HCT116 (cell line): Measurements from ENCODE around the gene COG5. TPM values are rescaled to one million over a fixed set of nuclear protein-coding genes. Genes with fewer than 3 reads are reported as not detected.

Experiments used
- ATAC-seq: fragments of 200-7000 bp; cut with Tn5 transposase; 2 replicates; pipeline ENCODE4 v1.9.1; 2020; ENCODE audit warnings: mild to moderate bottlenecking, moderate library complexity
- BruUV-seq: library from RNA; stranded (reverse); fragments of 400-500 nt; replicated peaks from 2 replicates; lab custom pipeline; 2021; lab: Mats Ljungman, UMichigan
- CTCF ChIA-PET: fragments of 300-600 bp; sonication (Branson Sonifier 250); formaldehyde crosslinking; loops from one replicate; lab custom pipeline; 2021; ENCODE audit warnings: antibody characterized with exemption; lab: Charles Lee
- POLR2A ChIA-PET: fragments of 300-600, 350-600 bp; sonication (Branson Sonifier 250); formaldehyde crosslinking; loops from one replicate; lab custom pipeline; 2021; ENCODE audit warnings: antibody characterized with exemption; lab: Charles Lee
- RAD21 ChIA-PET, 2 experiments: fragments of 300-600 bp; sonication (Branson Sonifier 250); formaldehyde crosslinking; loops; one replicate each; lab custom pipeline; 2023; ENCODE audit warnings: low total read pairs in 2 of 2; ENCODE audit not compliant: uncharacterized antibody in 2 of 2, unreplicated experiment in 2 of 2, low non-redundant PET in 1 of 2; lab: Charles Lee
- DNase-seq: peaks from one replicate; pipeline ENCODE4 v3.0.0-alpha.2; 2010; ENCODE audit warnings: low read depth, low spot score
- H2AFZ ChIP-seq: fragments of 200-600 bp; shearing (Covaris generic), sonication (generic); 2 replicates; pipeline ENCODE4 v1.6.1; 2017; ENCODE audit warnings: low read depth, mixed run types, mixed read lengths, antibody characterized with exemption, low read length; ENCODE audit not compliant: poor library complexity, severe bottlenecking
- H3K27ac ChIP-seq: 2 replicates; pipeline ENCODE4 v1.5.1; 2012; ENCODE audit warnings: low read depth, low read length
- H3K27me3 ChIP-seq: fragments of 200-600 bp; sonication (generic); 2 replicates; pipeline ENCODE4 v1.6.1; 2016; ENCODE audit warnings: mixed run types, low read length, mixed read lengths; ENCODE audit not compliant: insufficient read depth
- H3K36me3 ChIP-seq, 2 experiments: fragments of 200-500 bp in 1 of 2; fragments of 200-600 bp in 1 of 2; sonication (Bioruptor generic) in 1 of 2; sonication (generic) in 1 of 2; 2 replicates each; pipeline versions ENCODE4 v1.5.1 to v1.6.1; 2014 to 2016; ENCODE audit warnings: low read length in 2 of 2, inconsistent platforms in 1 of 2, mixed read lengths in 1 of 2, mixed run types in 1 of 2; ENCODE audit not compliant: insufficient read depth in 2 of 2, control insufficient read depth in 1 of 2
- H3K4me1 ChIP-seq, 2 experiments: fragments of 200-600 bp in 1 of 2; sonication (generic) in 1 of 2; 2 replicates each; pipeline versions ENCODE4 v1.5.1 to v1.6.1; 2012 to 2017; ENCODE audit warnings: low read length in 2 of 2, inconsistent platforms in 1 of 2, mild to moderate bottlenecking in 1 of 2, mixed read lengths in 1 of 2, mixed run types in 1 of 2, moderate library complexity in 1 of 2; ENCODE audit not compliant: insufficient read depth in 2 of 2, control insufficient read depth in 1 of 2
- H3K4me2 ChIP-seq: fragments of 200-600 bp; sonication (generic); 2 replicates; pipeline ENCODE4 v1.6.1; 2017; ENCODE audit warnings: mixed run types, low read length, mixed read lengths
- H3K4me3 ChIP-seq, 2 experiments: fragments of 200-600 bp in 1 of 2; sonication (generic) in 1 of 2; replicated peaks in 1 of 2; 2 replicates each; pipeline ENCODE4 v1.5.1; 2011 to 2016; ENCODE audit warnings: low read length in 2 of 2, control low read depth in 1 of 2, low read depth in 1 of 2, mild to moderate bottlenecking in 1 of 2, mixed read lengths in 1 of 2, mixed run types in 1 of 2
- H3K79me2 ChIP-seq: fragments of 200-600 bp; sonication (generic); 2 replicates; pipeline ENCODE4 v1.6.1; 2017; ENCODE audit warnings: mild to moderate bottlenecking, mixed run types, low read length, moderate library complexity, mixed read lengths; ENCODE audit not compliant: insufficient read depth
- H3K9ac ChIP-seq: fragments of 200-600 bp; sonication (generic); 2 replicates; pipeline ENCODE4 v1.6.1; 2016; ENCODE audit warnings: low read length, mixed read lengths
- H3K9me2 ChIP-seq: fragments of 200-600 bp; sonication (generic), shearing (Covaris generic); 2 replicates; pipeline ENCODE4 v1.6.1; 2017; ENCODE audit warnings: mixed run types, mild to moderate bottlenecking, moderate library complexity; ENCODE audit not compliant: insufficient read depth
- H3K9me3 ChIP-seq, 2 experiments: fragments of 200-500 bp in 1 of 2; fragments of 200-600 bp in 1 of 2; sonication (Bioruptor generic) in 1 of 2; sonication (generic) in 1 of 2; 2 replicates each; pipeline ENCODE4 v1.6.1; 2014 to 2017; ENCODE audit warnings: low read length in 2 of 2, mixed read lengths in 2 of 2, inconsistent platforms in 1 of 2, low read depth in 1 of 2, mild to moderate bottlenecking in 1 of 2, mixed run types in 1 of 2, moderate library complexity in 1 of 2; ENCODE audit not compliant: control insufficient read depth in 1 of 2, insufficient read depth in 1 of 2
- H4K20me1 ChIP-seq: fragments of 200-600 bp; sonication (generic), shearing (Covaris generic); 2 replicates; pipeline ENCODE4 v1.6.1; 2017; ENCODE audit warnings: mixed run types, mild to moderate bottlenecking, moderate library complexity; ENCODE audit not compliant: insufficient read depth
- EGR1 ChIP-seq: IDR thresholded peaks from 2 replicates; pipeline ENCODE4 v1.6.1; 2012; ENCODE audit warnings: low read depth
- EZH2 ChIP-seq: fragments of 200-600 bp; sonication (generic); IDR thresholded peaks from 2 replicates; pipeline ENCODE4 v1.6.1; 2017; ENCODE audit warnings: antibody characterized with exemption, mixed run types
- REST ChIP-seq: IDR thresholded peaks from 2 replicates; pipeline ENCODE4 v1.6.1; 2012; ENCODE audit warnings: low read depth
- YY1 ChIP-seq: IDR thresholded peaks from 2 replicates; pipeline ENCODE4 v1.6.1; 2011; ENCODE audit warnings: low read length, low read depth, moderate library complexity, mild to moderate bottlenecking; ENCODE audit not compliant: insufficient replicate concordance; ENCODE audit errors: extremely low read depth
- ZBTB33 ChIP-seq: IDR thresholded peaks from 2 replicates; pipeline ENCODE4 v1.6.1; 2011; ENCODE audit warnings: mild to moderate bottlenecking, low read length, moderate library complexity; ENCODE audit not compliant: insufficient replicate concordance; ENCODE audit errors: extremely low read depth
- ZFX ChIP-seq: fragments of 450-650 bp; IDR thresholded peaks from 2 replicates; pipeline ENCODE4 v1.6.1; 2017
- intact Hi-C: fragments of 100-400 bp; cut with micrococcal nuclease; formaldehyde crosslinking; loops from 2 replicates; pipeline ENCODE4 v1.10.0; 2022
- total RNA-seq: library from RNA; stranded (reverse); gene quantifications from one replicate; pipeline ENCODE4 v1.2.1, GENCODE V29; 2021; ENCODE audit not compliant: unreplicated experiment

Gene COG5
- total RNA-seq, 1 experiment from 2014 or later, result 30.7 TPM

- Histone ChIP-seq H3K79me2 (no peaks in the 10 kb centered on the region), H3K4me3 (no peak overlapping the region), H3K9me2 (no peaks in the 10 kb centered on the region), H3K27ac (no peak overlapping the region), H2AFZ (no peak overlapping the region), H3K27me3 (no peaks in the 10 kb centered on the region), H3K4me2 (no peak overlapping the region), H3K9ac (no peak overlapping the region), H3K4me1 (no peaks in the 10 kb centered on the region), H4K20me1 (no peaks in the 10 kb centered on the region), H3K9me3 (no peaks in the 10 kb centered on the region), H3K36me3 (peaks cover 0 to 4% of the 10 kb centered on the region in 2 experiments; a peak in 1 of 4 replicates)
- ATAC-seq (no peak), DNase-seq (no peak)
- POLR2A ChIA-PET, result no interaction called here
- CTCF ChIA-PET, result no interaction called here
- RAD21 ChIA-PET, result no interaction called here
- intact Hi-C loops, result loop anchor here (10.0 kb wide), 1 partner anchor 388 kb away; the partner anchor contains the start of gene BCAP29
- no peak for TF ChIP-seq REST
- no peak for TF ChIP-seq EZH2
- no peak for TF ChIP-seq ZBTB33
- no peak for TF ChIP-seq EGR1
- no peak for TF ChIP-seq ZFX
- no peak for TF ChIP-seq YY1
- no TSS peak for BruUV-seq
Measured at GRCh38 chr7:107196834-107197610, 366.7 kb downstream of the COG5 start.
